NB4 (cell line): ENCODE data around the gene INPP4A.
A peak's percentile ranks its signal among the peaks of the same experiment; 100 is the strongest.

Experiments used
- MYC ChIP-seq: IDR thresholded peaks from 2 replicates; pipeline ENCODE4 v1.6.1; 2011; ENCODE audit warnings: low read depth, low read length
- POLR2A ChIP-seq: IDR thresholded peaks from 2 replicates; pipeline ENCODE4 v1.6.1; 2011; ENCODE audit warnings: mild to moderate bottlenecking; ENCODE audit not compliant: insufficient read length; ENCODE audit errors: extremely low read depth
- TF ChIP-seq, protein P1 (sequence below): IDR thresholded peaks from one replicate; pipeline ENCODE4 v1.5.1; 2012; ENCODE audit warnings: low read depth, low read length

DNA sequence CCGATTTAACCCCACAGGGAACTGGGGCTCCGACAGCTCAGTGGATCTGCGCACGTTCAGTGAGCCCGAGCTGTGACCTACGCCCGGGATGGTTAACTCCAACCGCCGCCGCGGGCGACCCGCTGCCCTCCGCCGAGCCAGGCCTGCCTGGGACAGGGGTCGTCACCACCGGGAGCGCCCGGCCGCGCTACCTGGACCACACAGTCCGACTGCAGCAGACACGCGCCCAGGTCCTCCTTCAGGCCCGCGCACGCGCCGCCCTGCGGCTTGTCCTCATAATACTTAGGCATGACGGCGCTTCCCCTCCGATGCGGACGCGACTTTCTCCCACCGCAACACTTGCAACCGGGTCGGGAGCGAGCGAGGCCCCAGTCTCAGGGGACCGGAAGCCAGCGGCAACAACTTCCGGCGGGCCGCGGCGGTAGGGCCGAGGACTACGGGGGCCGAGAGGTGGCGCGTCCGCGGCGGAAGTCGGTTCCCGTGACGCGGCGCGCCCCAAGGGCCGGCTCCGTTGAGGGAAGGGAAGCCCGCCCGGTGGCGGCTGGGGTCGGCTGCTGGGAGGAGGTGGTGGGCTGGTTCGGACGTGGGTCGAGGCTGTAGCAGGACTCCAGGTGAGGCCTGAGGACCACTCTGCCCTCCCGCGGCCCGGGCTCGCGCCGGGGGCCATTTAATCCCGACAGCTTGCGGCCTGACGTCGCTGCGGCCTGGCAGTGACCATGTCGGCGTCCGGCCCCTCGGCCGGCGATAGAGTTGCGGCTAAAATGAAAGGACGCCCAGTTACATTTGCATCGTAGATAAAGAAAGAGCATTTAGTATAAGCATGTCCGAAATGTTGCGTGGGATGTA is 163.7 kb downstream of the INPP4A start, which contains the start of the genes COA5 and UNC50:
- TF ChIP-seq POLR2A (peak; percentile 75), MYC (peak; percentile 80)
- TF ChIP-seq, protein P1, sequence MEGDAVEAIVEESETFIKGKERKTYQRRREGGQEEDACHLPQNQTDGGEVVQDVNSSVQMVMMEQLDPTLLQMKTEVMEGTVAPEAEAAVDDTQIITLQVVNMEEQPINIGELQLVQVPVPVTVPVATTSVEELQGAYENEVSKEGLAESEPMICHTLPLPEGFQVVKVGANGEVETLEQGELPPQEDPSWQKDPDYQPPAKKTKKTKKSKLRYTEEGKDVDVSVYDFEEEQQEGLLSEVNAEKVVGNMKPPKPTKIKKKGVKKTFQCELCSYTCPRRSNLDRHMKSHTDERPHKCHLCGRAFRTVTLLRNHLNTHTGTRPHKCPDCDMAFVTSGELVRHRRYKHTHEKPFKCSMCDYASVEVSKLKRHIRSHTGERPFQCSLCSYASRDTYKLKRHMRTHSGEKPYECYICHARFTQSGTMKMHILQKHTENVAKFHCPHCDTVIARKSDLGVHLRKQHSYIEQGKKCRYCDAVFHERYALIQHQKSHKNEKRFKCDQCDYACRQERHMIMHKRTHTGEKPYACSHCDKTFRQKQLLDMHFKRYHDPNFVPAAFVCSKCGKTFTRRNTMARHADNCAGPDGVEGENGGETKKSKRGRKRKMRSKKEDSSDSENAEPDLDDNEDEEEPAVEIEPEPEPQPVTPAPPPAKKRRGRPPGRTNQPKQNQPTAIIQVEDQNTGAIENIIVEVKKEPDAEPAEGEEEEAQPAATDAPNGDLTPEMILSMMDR: no peak
